ENCODE data around the gene HAPLN3.

DNA sequence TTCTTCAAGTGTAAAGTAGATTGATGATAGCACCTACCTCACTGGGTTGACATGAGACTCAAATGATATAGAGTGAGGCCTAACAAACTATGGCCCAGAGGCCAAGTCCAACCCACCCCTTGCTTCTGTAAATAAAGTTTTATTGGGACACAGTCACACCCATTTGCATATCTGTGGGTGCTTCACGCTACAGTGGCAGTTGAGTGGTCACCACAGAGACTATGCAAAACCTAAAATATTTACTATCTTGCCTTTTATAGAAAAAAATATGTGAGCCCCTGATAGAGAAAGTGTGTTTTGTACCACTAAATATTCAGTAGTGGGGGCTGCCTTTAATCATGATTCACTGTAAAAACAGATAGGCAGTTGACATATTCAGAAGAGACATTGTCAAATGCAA, 54.1 kb downstream of the HAPLN3 start:
- TF ChIP-seq, protein P1, sequence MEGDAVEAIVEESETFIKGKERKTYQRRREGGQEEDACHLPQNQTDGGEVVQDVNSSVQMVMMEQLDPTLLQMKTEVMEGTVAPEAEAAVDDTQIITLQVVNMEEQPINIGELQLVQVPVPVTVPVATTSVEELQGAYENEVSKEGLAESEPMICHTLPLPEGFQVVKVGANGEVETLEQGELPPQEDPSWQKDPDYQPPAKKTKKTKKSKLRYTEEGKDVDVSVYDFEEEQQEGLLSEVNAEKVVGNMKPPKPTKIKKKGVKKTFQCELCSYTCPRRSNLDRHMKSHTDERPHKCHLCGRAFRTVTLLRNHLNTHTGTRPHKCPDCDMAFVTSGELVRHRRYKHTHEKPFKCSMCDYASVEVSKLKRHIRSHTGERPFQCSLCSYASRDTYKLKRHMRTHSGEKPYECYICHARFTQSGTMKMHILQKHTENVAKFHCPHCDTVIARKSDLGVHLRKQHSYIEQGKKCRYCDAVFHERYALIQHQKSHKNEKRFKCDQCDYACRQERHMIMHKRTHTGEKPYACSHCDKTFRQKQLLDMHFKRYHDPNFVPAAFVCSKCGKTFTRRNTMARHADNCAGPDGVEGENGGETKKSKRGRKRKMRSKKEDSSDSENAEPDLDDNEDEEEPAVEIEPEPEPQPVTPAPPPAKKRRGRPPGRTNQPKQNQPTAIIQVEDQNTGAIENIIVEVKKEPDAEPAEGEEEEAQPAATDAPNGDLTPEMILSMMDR (IDR thresholded peaks at IDR 0.05) = no peak
- TF ChIP-seq POLR2A (IDR thresholded peaks at IDR 0.05) = no peak
